WTC11 (cell line): ENCODE results near the gene EFHD1.

Source experiments
- CREB1 ChIP-seq: sonication (generic); formaldehyde crosslinking; IDR thresholded peaks from 2 replicates; pipeline ENCODE4 v1.8.0; 2023; ENCODE audit warnings: mild to moderate bottlenecking, missing genetic modification reagents
- CREM ChIP-seq: sonication (generic); formaldehyde crosslinking; IDR thresholded peaks from 2 replicates; pipeline ENCODE4 v1.8.1; 2022; ENCODE audit warnings: mild to moderate bottlenecking, missing genetic modification reagents, moderate library complexity
- MYBL2 ChIP-seq: sonication (generic); formaldehyde crosslinking; IDR thresholded peaks from 2 replicates; pipeline ENCODE4 v1.8.1; 2023; ENCODE audit warnings: mild to moderate bottlenecking, moderate library complexity, missing genetic modification reagents
- NR2C2 ChIP-seq: sonication (generic); formaldehyde crosslinking; IDR thresholded peaks from 2 replicates; pipeline ENCODE4 v1.8.0; 2022; ENCODE audit warnings: mild to moderate bottlenecking, missing genetic modification reagents
- SP1 ChIP-seq: sonication (generic); formaldehyde crosslinking; conservative IDR thresholded peaks from 2 replicates; pipeline ENCODE4 v1.8.1; 2022; ENCODE audit warnings: missing genetic modification reagents
- ZNF423 ChIP-seq: fragments of 250-450 bp; sonication (Bioruptor Pico); IDR thresholded peaks from 2 replicates; pipeline ENCODE4 v2.1.2; 2022; ENCODE audit warnings: mild to moderate bottlenecking, moderate library complexity
- TF ChIP-seq, protein P1 (sequence below): fragments of 200-600 bp; IDR thresholded peaks from 2 replicates; pipeline ENCODE4 v1.8.0; 2022; ENCODE audit warnings: antibody characterized with exemption
- TF ChIP-seq, protein P2 (sequence below): sonication (generic); formaldehyde crosslinking; IDR thresholded peaks from 2 replicates; pipeline ENCODE4 v1.8.0; 2022; ENCODE audit warnings: mild to moderate bottlenecking, missing genetic modification reagents
- TF ChIP-seq, protein P3 (sequence below): sonication (generic); formaldehyde crosslinking; IDR thresholded peaks from 2 replicates; pipeline ENCODE4 v1.8.0; 2022; ENCODE audit warnings: mild to moderate bottlenecking, missing genetic modification reagents
- TF ChIP-seq, protein P4 (sequence below): sonication (generic); formaldehyde crosslinking; IDR thresholded peaks from 2 replicates; pipeline ENCODE4 v1.8.1; 2023; ENCODE audit warnings: mild to moderate bottlenecking, missing genetic modification reagents
- TF ChIP-seq, protein P5 (sequence below): sonication (generic); formaldehyde crosslinking; IDR thresholded peaks from 2 replicates; pipeline ENCODE4 v1.8.1; 2022; ENCODE audit warnings: low read depth, missing genetic modification reagents, borderline replicate concordance
- TF ChIP-seq, protein P6 (sequence below): sonication (generic); formaldehyde crosslinking; IDR thresholded peaks from 2 replicates; pipeline ENCODE4 v1.8.0; 2023; ENCODE audit warnings: mild to moderate bottlenecking, missing genetic modification reagents

DNA sequence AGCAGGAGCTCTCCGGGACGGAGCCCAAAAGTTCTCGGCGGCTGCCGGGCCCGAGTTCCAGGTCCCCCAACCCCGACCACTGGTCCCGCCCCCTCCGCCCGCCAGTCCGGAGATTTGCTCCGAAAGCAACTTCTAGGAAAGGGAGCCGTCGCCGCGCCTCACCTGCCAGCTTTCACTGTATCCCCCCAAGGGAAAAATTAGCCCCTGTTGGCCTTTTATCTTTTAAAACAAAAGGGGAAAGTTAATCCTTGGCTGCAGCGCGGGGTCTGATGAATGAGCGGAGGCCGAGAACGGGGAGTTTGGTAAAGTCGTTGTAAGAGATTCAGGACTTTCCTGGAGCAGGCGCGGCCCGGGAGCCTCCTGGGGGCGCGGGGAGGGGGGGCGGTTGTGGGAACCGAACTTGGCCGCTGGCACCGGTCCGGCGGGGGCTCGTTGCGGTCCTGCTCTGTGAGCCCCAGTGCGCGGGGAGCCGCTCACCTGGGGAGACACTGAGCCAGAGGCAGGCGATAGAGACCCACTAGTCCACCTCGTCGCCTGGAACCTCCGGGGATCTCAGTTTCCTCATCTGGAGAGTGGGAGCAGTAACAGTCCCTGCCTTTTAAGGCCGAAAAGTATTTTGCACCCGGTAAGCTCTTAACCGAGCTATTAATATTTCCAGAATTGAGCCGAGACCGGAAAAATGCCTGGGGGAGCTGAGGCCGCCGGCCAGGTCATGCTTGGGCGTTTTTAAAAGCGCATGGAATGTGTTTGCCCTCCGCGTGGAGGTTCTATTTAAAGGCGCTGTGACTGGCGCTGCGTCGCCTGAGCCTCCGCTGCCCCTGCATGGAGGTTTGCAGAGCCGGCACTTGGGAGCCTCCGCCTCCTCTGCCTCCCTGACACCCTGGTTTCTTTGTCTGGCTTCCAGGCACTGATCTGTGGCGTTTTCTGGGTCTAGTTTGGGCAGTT lies 1.1 kb downstream of the EFHD1 start:
- TF ChIP-seq CREM (no peak), CREB1 (CRISPR knock-in tag) (no peak), ZNF423 (no peak), MYBL2 (no peak), SP1 (CRISPR knock-in tag) (no peak), NR2C2 (CRISPR knock-in tag) (no peak)
- TF ChIP-seq, protein P1, sequence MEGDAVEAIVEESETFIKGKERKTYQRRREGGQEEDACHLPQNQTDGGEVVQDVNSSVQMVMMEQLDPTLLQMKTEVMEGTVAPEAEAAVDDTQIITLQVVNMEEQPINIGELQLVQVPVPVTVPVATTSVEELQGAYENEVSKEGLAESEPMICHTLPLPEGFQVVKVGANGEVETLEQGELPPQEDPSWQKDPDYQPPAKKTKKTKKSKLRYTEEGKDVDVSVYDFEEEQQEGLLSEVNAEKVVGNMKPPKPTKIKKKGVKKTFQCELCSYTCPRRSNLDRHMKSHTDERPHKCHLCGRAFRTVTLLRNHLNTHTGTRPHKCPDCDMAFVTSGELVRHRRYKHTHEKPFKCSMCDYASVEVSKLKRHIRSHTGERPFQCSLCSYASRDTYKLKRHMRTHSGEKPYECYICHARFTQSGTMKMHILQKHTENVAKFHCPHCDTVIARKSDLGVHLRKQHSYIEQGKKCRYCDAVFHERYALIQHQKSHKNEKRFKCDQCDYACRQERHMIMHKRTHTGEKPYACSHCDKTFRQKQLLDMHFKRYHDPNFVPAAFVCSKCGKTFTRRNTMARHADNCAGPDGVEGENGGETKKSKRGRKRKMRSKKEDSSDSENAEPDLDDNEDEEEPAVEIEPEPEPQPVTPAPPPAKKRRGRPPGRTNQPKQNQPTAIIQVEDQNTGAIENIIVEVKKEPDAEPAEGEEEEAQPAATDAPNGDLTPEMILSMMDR: no peak
- TF ChIP-seq, protein P2, sequence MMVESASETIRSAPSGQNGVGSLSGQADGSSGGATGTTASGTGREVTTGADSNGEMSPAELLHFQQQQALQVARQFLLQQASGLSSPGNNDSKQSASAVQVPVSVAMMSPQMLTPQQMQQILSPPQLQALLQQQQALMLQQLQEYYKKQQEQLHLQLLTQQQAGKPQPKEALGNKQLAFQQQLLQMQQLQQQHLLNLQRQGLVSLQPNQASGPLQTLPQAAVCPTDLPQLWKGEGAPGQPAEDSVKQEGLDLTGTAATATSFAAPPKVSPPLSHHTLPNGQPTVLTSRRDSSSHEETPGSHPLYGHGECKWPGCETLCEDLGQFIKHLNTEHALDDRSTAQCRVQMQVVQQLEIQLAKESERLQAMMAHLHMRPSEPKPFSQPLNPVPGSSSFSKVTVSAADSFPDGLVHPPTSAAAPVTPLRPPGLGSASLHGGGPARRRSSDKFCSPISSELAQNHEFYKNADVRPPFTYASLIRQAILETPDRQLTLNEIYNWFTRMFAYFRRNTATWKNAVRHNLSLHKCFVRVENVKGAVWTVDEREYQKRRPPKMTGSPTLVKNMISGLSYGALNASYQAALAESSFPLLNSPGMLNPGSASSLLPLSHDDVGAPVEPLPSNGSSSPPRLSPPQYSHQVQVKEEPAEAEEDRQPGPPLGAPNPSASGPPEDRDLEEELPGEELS: no peak
- TF ChIP-seq, protein P3, sequence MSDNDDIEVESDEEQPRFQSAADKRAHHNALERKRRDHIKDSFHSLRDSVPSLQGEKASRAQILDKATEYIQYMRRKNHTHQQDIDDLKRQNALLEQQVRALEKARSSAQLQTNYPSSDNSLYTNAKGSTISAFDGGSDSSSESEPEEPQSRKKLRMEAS: no peak
- TF ChIP-seq, protein P4, sequence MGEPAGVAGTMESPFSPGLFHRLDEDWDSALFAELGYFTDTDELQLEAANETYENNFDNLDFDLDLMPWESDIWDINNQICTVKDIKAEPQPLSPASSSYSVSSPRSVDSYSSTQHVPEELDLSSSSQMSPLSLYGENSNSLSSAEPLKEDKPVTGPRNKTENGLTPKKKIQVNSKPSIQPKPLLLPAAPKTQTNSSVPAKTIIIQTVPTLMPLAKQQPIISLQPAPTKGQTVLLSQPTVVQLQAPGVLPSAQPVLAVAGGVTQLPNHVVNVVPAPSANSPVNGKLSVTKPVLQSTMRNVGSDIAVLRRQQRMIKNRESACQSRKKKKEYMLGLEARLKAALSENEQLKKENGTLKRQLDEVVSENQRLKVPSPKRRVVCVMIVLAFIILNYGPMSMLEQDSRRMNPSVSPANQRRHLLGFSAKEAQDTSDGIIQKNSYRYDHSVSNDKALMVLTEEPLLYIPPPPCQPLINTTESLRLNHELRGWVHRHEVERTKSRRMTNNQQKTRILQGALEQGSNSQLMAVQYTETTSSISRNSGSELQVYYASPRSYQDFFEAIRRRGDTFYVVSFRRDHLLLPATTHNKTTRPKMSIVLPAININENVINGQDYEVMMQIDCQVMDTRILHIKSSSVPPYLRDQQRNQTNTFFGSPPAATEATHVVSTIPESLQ (CRISPR knock-in tag): no peak
- TF ChIP-seq, protein P5, sequence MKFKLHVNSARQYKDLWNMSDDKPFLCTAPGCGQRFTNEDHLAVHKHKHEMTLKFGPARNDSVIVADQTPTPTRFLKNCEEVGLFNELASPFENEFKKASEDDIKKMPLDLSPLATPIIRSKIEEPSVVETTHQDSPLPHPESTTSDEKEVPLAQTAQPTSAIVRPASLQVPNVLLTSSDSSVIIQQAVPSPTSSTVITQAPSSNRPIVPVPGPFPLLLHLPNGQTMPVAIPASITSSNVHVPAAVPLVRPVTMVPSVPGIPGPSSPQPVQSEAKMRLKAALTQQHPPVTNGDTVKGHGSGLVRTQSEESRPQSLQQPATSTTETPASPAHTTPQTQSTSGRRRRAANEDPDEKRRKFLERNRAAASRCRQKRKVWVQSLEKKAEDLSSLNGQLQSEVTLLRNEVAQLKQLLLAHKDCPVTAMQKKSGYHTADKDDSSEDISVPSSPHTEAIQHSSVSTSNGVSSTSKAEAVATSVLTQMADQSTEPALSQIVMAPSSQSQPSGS (CRISPR knock-in tag): no peak
- TF ChIP-seq, protein P6, sequence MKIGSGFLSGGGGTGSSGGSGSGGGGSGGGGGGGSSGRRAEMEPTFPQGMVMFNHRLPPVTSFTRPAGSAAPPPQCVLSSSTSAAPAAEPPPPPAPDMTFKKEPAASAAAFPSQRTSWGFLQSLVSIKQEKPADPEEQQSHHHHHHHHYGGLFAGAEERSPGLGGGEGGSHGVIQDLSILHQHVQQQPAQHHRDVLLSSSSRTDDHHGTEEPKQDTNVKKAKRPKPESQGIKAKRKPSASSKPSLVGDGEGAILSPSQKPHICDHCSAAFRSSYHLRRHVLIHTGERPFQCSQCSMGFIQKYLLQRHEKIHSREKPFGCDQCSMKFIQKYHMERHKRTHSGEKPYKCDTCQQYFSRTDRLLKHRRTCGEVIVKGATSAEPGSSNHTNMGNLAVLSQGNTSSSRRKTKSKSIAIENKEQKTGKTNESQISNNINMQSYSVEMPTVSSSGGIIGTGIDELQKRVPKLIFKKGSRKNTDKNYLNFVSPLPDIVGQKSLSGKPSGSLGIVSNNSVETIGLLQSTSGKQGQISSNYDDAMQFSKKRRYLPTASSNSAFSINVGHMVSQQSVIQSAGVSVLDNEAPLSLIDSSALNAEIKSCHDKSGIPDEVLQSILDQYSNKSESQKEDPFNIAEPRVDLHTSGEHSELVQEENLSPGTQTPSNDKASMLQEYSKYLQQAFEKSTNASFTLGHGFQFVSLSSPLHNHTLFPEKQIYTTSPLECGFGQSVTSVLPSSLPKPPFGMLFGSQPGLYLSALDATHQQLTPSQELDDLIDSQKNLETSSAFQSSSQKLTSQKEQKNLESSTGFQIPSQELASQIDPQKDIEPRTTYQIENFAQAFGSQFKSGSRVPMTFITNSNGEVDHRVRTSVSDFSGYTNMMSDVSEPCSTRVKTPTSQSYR (CRISPR knock-in tag): no peak
